Caco-2 (cell line): ENCODE data around the gene TENM4. TPM values are rescaled to one million over a fixed set of nuclear protein-coding genes. Genes with fewer than 3 reads are reported as not detected.

ENCODE experiments used
- BruUV-seq: library from RNA; stranded (reverse); fragments of 400-500 nt; replicated peaks from 2 replicates; lab custom pipeline; 2021; lab: Mats Ljungman, UMichigan
- CTCF ChIA-PET: fragments of 300-600 bp; sonication (Branson Sonifier 250); formaldehyde crosslinking; loops from one replicate; lab custom pipeline; 2022; ENCODE audit warnings: antibody characterized with exemption; lab: Charles Lee
- POLR2A ChIA-PET: fragments of 300-600 bp; sonication (Branson Sonifier 250); formaldehyde crosslinking; loops from one replicate; lab custom pipeline; 2022; ENCODE audit warnings: antibody characterized with exemption; lab: Charles Lee
- DNase-seq, 2 experiments: peaks; one replicate each; pipeline versions ENCODE4 v3.0.0 to v3.0.0-alpha.2; 2020 to 2022
- H3K27me3 ChIP-seq: replicated peaks from 2 replicates; pipeline ENCODE4 v1.6.0; 2011; ENCODE audit warnings: low read length; ENCODE audit not compliant: control insufficient read depth, insufficient read depth
- H3K36me3 ChIP-seq: 2 replicates; pipeline ENCODE4 v1.5.1; 2011; ENCODE audit warnings: low read length; ENCODE audit not compliant: control insufficient read depth, insufficient read depth
- H3K4me1 ChIP-seq: fragments of 250-450 bp; sonication (Bioruptor Pico); 2 replicates; pipeline ENCODE4 v1.5.1; 2020; ENCODE audit warnings: mild to moderate bottlenecking
- H3K4me3 ChIP-seq: 2 replicates; pipeline ENCODE4 v1.5.1; 2011; ENCODE audit warnings: low read depth, mild to moderate bottlenecking, control low read depth, low read length
- H3K9me3 ChIP-seq: fragments of 250-450 bp; sonication (Bioruptor Pico); 2 replicates; pipeline ENCODE4 v1.5.1; 2020; ENCODE audit warnings: mild to moderate bottlenecking, moderate library complexity
- H3K27ac Mint-ChIP-seq: one replicate; pipeline ENCODE4 v1.8.0; 2022; ENCODE audit warnings: mixed read lengths; ENCODE audit not compliant: unreplicated experiment
- H3K27me3 Mint-ChIP-seq: one replicate; pipeline ENCODE4 v1.8.0; 2022; ENCODE audit warnings: mixed read lengths; ENCODE audit not compliant: insufficient read depth, unreplicated experiment
- H3K36me3 Mint-ChIP-seq: one replicate; pipeline ENCODE4 v1.8.0; 2022; ENCODE audit warnings: mild to moderate bottlenecking, mixed read lengths; ENCODE audit not compliant: insufficient read depth, unreplicated experiment
- H3K4me1 Mint-ChIP-seq: one replicate; pipeline ENCODE4 v1.8.0; 2022; ENCODE audit warnings: low read depth, mixed read lengths; ENCODE audit not compliant: unreplicated experiment
- H3K4me3 Mint-ChIP-seq: one replicate; pipeline ENCODE4 v1.8.0; 2022; ENCODE audit warnings: mild to moderate bottlenecking, moderate library complexity, mixed read lengths; ENCODE audit not compliant: unreplicated experiment
- H3K9me3 Mint-ChIP-seq: one replicate; pipeline ENCODE4 v1.8.0; 2022; ENCODE audit warnings: mixed read lengths; ENCODE audit not compliant: unreplicated experiment
- CTCF ChIP-seq, 2 experiments: fragments of 200-600 bp in 1 of 2; IDR thresholded peaks; 1 replicate in 1 of 2; 2 replicates in 1 of 2; pipeline versions ENCODE4 v1.5.1 to v1.8.0; 2011 to 2022; ENCODE audit warnings: antibody characterized with exemption in 1 of 2, control low read depth in 1 of 2, inconsistent platforms in 1 of 2, low read depth in 1 of 2, low read length in 1 of 2, mild to moderate bottlenecking in 1 of 2, moderate library complexity in 1 of 2; ENCODE audit not compliant: insufficient read depth in 1 of 2, severe bottlenecking in 1 of 2, unreplicated experiment in 1 of 2
- intact Hi-C: fragments of 100-400 bp; cut with micrococcal nuclease; formaldehyde crosslinking; loops from one replicate; pipeline ENCODE4 v1.10.0; 2022; ENCODE audit not compliant: unreplicated experiment
- total RNA-seq: library from RNA; stranded (reverse); gene quantifications from 2 replicates; pipeline ENCODE4 v1.2.3, GENCODE V29; 2022

The TENM4 gene
- total RNA-seq, 1 experiment from 2014 or later = 1.1 TPM

GRCh38 chr11:79447038-79447786, 6.4 kb upstream of the TENM4 start:
- H3K27ac Mint-ChIP-seq = no peak overlapping the region
- H3K4me3 ChIP-seq = no peak overlapping the region
- H3K4me1 Mint-ChIP-seq = no peaks in the 10 kb centered on the region
- H3K9me3 ChIP-seq = no peaks in the 10 kb centered on the region
- TF ChIP-seq CTCF (IDR thresholded peaks at IDR 0.05; ENCODE audit: insufficient read depth in 1 of 2, low read depth in 1 of 2, low read length in 1 of 2, severe bottlenecking in 1 of 2, unreplicated experiment in 1 of 2) = no peak
- H3K4me1 ChIP-seq = no peaks in the 10 kb centered on the region
- no peaks in the 10 kb centered on the region for H3K9me3 Mint-ChIP-seq
- BruUV-seq = no TSS peak
- H3K36me3 Mint-ChIP-seq = no peaks in the 10 kb centered on the region
- intact Hi-C loops = no loop called here
- CTCF ChIA-PET = no interaction called here
- no peak overlapping the region for H3K4me3 Mint-ChIP-seq
- DNase-seq = no peak
- H3K36me3 ChIP-seq = no peaks in the 10 kb centered on the region
- no peaks in the 10 kb centered on the region for H3K27me3 ChIP-seq
- H3K27me3 Mint-ChIP-seq = peaks cover 20% of the 10 kb centered on the region
- POLR2A ChIA-PET = no interaction called here

- no peaks in the 10 kb centered on the region for H3K4me1 ChIP-seq
Observed at GRCh38 chr11:79444923-79445322, 4.1 kb upstream of the TENM4 start.

DNA sequence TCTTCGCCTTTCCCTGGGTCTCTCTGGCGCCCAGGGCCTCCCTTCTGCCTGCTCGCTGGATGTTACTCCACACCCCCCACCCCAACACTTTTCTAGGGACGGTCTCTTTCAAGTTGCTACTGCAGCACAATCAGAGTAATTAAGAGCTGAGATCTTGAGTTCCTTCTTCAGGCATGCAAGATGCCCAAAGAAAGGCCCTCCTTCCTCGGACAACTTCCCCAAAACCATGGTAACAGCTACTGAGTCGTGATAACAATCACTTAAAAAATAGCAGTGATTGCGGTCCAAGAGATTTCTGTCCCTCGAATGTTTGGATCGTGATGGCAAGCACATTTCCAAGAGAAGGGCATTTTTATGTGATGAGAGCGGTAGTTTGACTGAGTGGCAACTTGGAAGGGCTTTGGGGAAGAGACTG, 638 bp upstream of the TENM4 start:
- H3K27me3 Mint-ChIP-seq = peaks cover 21% of the 10 kb centered on the region
- Histone ChIP-seq H3K4me3 (no peak overlapping the region), H3K9me3 (peaks cover 5% of the 10 kb centered on the region; the same call in 1 of the 2 replicates), H3K36me3 (no peaks in the 10 kb centered on the region), H3K4me1 (no peaks in the 10 kb centered on the region), H3K27me3 (no peaks in the 10 kb centered on the region)
- ChIA-PET POLR2A (no interaction called here), CTCF (no interaction called here)
- TF ChIP-seq CTCF (IDR thresholded peaks at IDR 0.05; ENCODE audit: insufficient read depth in 1 of 2, low read depth in 1 of 2, low read length in 1 of 2, severe bottlenecking in 1 of 2, unreplicated experiment in 1 of 2) = no peak
- DNase-seq = no peak
- no peaks in the 10 kb centered on the region for H3K4me1 Mint-ChIP-seq
- no peaks in the 10 kb centered on the region for H3K36me3 Mint-ChIP-seq
- no TSS peak for BruUV-seq
- peaks cover 11% of the 10 kb centered on the region for H3K9me3 Mint-ChIP-seq
- H3K4me3 Mint-ChIP-seq = no peak overlapping the region
- H3K27ac Mint-ChIP-seq = no peak overlapping the region
- intact Hi-C loops = no loop called here

More at GRCh38 chr11:79444923-79445322, 4.1 kb upstream of the TENM4 start:
- peaks cover 23% of the 10 kb centered on the region for H3K27me3 Mint-ChIP-seq
- no peak overlapping the region for H3K27ac Mint-ChIP-seq
- no peak overlapping the region for H3K4me3 ChIP-seq
- DNase-seq = no peak
- H3K9me3 ChIP-seq = no peaks in the 10 kb centered on the region
- BruUV-seq = no TSS peak
- no peaks in the 10 kb centered on the region for H3K36me3 ChIP-seq
- no peak for TF ChIP-seq CTCF (IDR thresholded peaks at IDR 0.05; ENCODE audit: insufficient read depth in 1 of 2, low read depth in 1 of 2, low read length in 1 of 2, severe bottlenecking in 1 of 2, unreplicated experiment in 1 of 2)
- CTCF ChIA-PET = no interaction called here
- POLR2A ChIA-PET = no interaction called here
- intact Hi-C loops = no loop called here
- no peaks in the 10 kb centered on the region for H3K27me3 ChIP-seq
- no peak overlapping the region for H3K4me3 Mint-ChIP-seq
- no peaks in the 10 kb centered on the region for H3K4me1 Mint-ChIP-seq
- peaks cover 11% of the 10 kb centered on the region for H3K9me3 Mint-ChIP-seq
- no peaks in the 10 kb centered on the region for H3K36me3 Mint-ChIP-seq
